ENCODE data around the gene ZBTB48.

The ZBTB48 gene

GRCh38 chr1:6601049-6601922 is 21.5 kb downstream of the ZBTB48 start:
- peak overlapping the region; percentile 0; the same call in 1 of the 2 replicates for H3K27ac ChIP-seq (ENCODE audit: low read depth, low read length)

GRCh38 chr1:6601923-6602668 is 22.3 kb downstream of the ZBTB48 start:
- H3K36me3 ChIP-seq (ENCODE audit: control insufficient read depth, insufficient read depth, low read length) = peaks cover 21% of the 10 kb centered on the region
- H3K4me3 ChIP-seq (ENCODE audit: low read depth, low read length) = peak overlapping the region; percentile 100
- peak overlapping the region; percentile 85; the same call in 1 of the 2 replicates for H3K27ac ChIP-seq (ENCODE audit: low read depth, low read length)
- H3K9me3 ChIP-seq (ENCODE audit: control insufficient read depth, insufficient read depth, low read depth, low read length) = no peaks in the 10 kb centered on the region
- peaks cover 22% of the 10 kb centered on the region for H3K4me1 ChIP-seq (ENCODE audit: control insufficient read depth, insufficient read depth, low read length)
- H3K9ac ChIP-seq (ENCODE audit: low read length) = peak overlapping the region; percentile 99
- no peaks in the 10 kb centered on the region for H3K27me3 ChIP-seq (ENCODE audit: control insufficient read depth, insufficient read depth, low read length)

More at GRCh38 chr1:6601049-6601922, 21.5 kb downstream of the ZBTB48 start:
- H3K4me1 ChIP-seq (ENCODE audit: control insufficient read depth, insufficient read depth, low read length) = peaks cover 22% of the 10 kb centered on the region
- H3K27me3 ChIP-seq (ENCODE audit: control insufficient read depth, insufficient read depth, low read length) = no peaks in the 10 kb centered on the region
- H3K4me3 ChIP-seq (ENCODE audit: low read depth, low read length) = peak overlapping the region; percentile 100
- peaks cover 30% of the 10 kb centered on the region for H3K36me3 ChIP-seq (ENCODE audit: control insufficient read depth, insufficient read depth, low read length)
- H3K9me3 ChIP-seq (ENCODE audit: control insufficient read depth, insufficient read depth, low read depth, low read length) = no peaks in the 10 kb centered on the region
- peak overlapping the region; percentile 99 for H3K9ac ChIP-seq (ENCODE audit: low read length)

GRCh38 chr1:6602669-6603237 is 23.0 kb downstream of the ZBTB48 start, which contains the start of gene KLHL21:
Gene KLHL21 (minus strand): TSS chr1:6602869. CDS start chr1:6602817, 52 bp downstream.
- H3K4me3 ChIP-seq (ENCODE audit: low read depth, low read length) = peak within 1 kb of the TSS; percentile 100
- no peaks in the 10 kb centered on the region for H3K9me3 ChIP-seq (ENCODE audit: control insufficient read depth, insufficient read depth, low read depth, low read length)
- H3K9ac ChIP-seq (ENCODE audit: low read length) = peak within 1 kb of the TSS; percentile 99
- H3K4me1 ChIP-seq (ENCODE audit: control insufficient read depth, insufficient read depth, low read length) = peaks cover 22% of the 10 kb centered on the region
- H3K27ac ChIP-seq (ENCODE audit: low read depth, low read length) = peak within 1 kb of the TSS; percentile 85; the same call in 1 of the 2 replicates
- H3K36me3 ChIP-seq (ENCODE audit: control insufficient read depth, insufficient read depth, low read length) = peaks cover 15% of the 10 kb centered on the region
- H3K27me3 ChIP-seq (ENCODE audit: control insufficient read depth, insufficient read depth, low read length) = no peaks in the 10 kb centered on the region

- Histone ChIP-seq H3K4me1 (ENCODE audit: control insufficient read depth, insufficient read depth, low read length) (peaks cover 22% of the 10 kb centered on the region), H3K4me3 (ENCODE audit: low read depth, low read length) (peak overlapping the region; percentile 100), H3K9ac (ENCODE audit: low read length) (peak overlapping the region; percentile 92), H3K27ac (ENCODE audit: low read depth, low read length) (peak overlapping the region; percentile 84; the same call in 1 of the 2 replicates), H3K9me3 (ENCODE audit: control insufficient read depth, insufficient read depth, low read depth, low read length) (no peaks in the 10 kb centered on the region), H3K36me3 (ENCODE audit: control insufficient read depth, insufficient read depth, low read length) (peaks cover 11% of the 10 kb centered on the region), H3K27me3 (ENCODE audit: control insufficient read depth, insufficient read depth, low read length) (no peaks in the 10 kb centered on the region)
These were observed 23.6 kb downstream of the ZBTB48 start for GRCh38 chr1:6603238-6603914.

- H3K27me3 ChIP-seq (ENCODE audit: control insufficient read depth, insufficient read depth, low read length) = no peaks in the 10 kb centered on the region
- H3K9ac ChIP-seq (ENCODE audit: low read length) = peak overlapping the region; percentile 92
- H3K27ac ChIP-seq (ENCODE audit: low read depth, low read length) = peak overlapping the region; percentile 84; the same call in 1 of the 2 replicates
- H3K4me1 ChIP-seq (ENCODE audit: control insufficient read depth, insufficient read depth, low read length) = peaks cover 22% of the 10 kb centered on the region
- H3K4me3 ChIP-seq (ENCODE audit: low read depth, low read length) = peak overlapping the region; percentile 100
- H3K9me3 ChIP-seq (ENCODE audit: control insufficient read depth, insufficient read depth, low read depth, low read length) = no peaks in the 10 kb centered on the region
- peaks cover 7% of the 10 kb centered on the region for H3K36me3 ChIP-seq (ENCODE audit: control insufficient read depth, insufficient read depth, low read length)
These were observed 24.2 kb downstream of the ZBTB48 start for GRCh38 chr1:6603915-6604558.

GRCh38 chr1:6612641-6613360 is 33.0 kb downstream of the ZBTB48 start:
- H3K4me1 ChIP-seq (ENCODE audit: control insufficient read depth, insufficient read depth, low read length) = peaks cover 6% of the 10 kb centered on the region; the same call in 1 of the 2 replicates
- H3K36me3 ChIP-seq (ENCODE audit: control insufficient read depth, insufficient read depth, low read length) = peaks cover 13% of the 10 kb centered on the region
- peak overlapping the region; percentile 80 for H3K9ac ChIP-seq (ENCODE audit: low read length)
- H3K9me3 ChIP-seq (ENCODE audit: control insufficient read depth, insufficient read depth, low read depth, low read length) = no peaks in the 10 kb centered on the region
- H3K27me3 ChIP-seq (ENCODE audit: control insufficient read depth, insufficient read depth, low read length) = no peaks in the 10 kb centered on the region; the same call in 1 of the 2 replicates
- peak overlapping the region; percentile 70; the same call in 1 of the 2 replicates for H3K27ac ChIP-seq (ENCODE audit: low read depth, low read length)
- peak overlapping the region; percentile 94 for H3K4me3 ChIP-seq (ENCODE audit: low read depth, low read length)

GRCh38 chr1:6613361-6614018 is 33.7 kb downstream of the ZBTB48 start, which contains the start of gene PHF13:
Gene PHF13 (plus strand): TSS chr1:6613731. CDS start chr1:6614067, 336 bp downstream.
- Histone ChIP-seq H3K9ac (ENCODE audit: low read length) (peak within 1 kb of the TSS; percentile 80), H3K27me3 (ENCODE audit: control insufficient read depth, insufficient read depth, low read length) (no peaks in the 10 kb centered on the region; the same call in 1 of the 2 replicates), H3K27ac (ENCODE audit: low read depth, low read length) (peak within 1 kb of the TSS; percentile 81; the same call in 1 of the 2 replicates), H3K4me3 (ENCODE audit: low read depth, low read length) (peak within 1 kb of the TSS; percentile 94), H3K9me3 (ENCODE audit: control insufficient read depth, insufficient read depth, low read depth, low read length) (no peaks in the 10 kb centered on the region), H3K36me3 (ENCODE audit: control insufficient read depth, insufficient read depth, low read length) (peaks cover 20% of the 10 kb centered on the region), H3K4me1 (ENCODE audit: control insufficient read depth, insufficient read depth, low read length) (peaks cover 6% of the 10 kb centered on the region; the same call in 1 of the 2 replicates)

- Histone ChIP-seq H3K4me3 (ENCODE audit: low read depth, low read length) (peak overlapping the region; percentile 87), H3K27ac (ENCODE audit: low read depth, low read length) (peak overlapping the region; percentile 81; the same call in 1 of the 2 replicates), H3K4me1 (ENCODE audit: control insufficient read depth, insufficient read depth, low read length) (peaks cover 5% of the 10 kb centered on the region; the same call in 1 of the 2 replicates), H3K27me3 (ENCODE audit: control insufficient read depth, insufficient read depth, low read length) (no peaks in the 10 kb centered on the region; the same call in 1 of the 2 replicates), H3K9ac (ENCODE audit: low read length) (peak overlapping the region; percentile 76), H3K36me3 (ENCODE audit: control insufficient read depth, insufficient read depth, low read length) (peaks cover 26% of the 10 kb centered on the region), H3K9me3 (ENCODE audit: control insufficient read depth, insufficient read depth, low read depth, low read length) (no peaks in the 10 kb centered on the region)
These were observed 34.5 kb downstream of the ZBTB48 start for GRCh38 chr1:6614019-6614928.

All from HUES6 (cell line).